Measurements from ENCODE around the gene PDGFC.

GRCh38 chr4:156889616-156890594 is 81.7 kb downstream of the PDGFC start:
- TF ChIP-seq EZH2 (IDR thresholded peaks at IDR 0.05) (no peak), POLR2AphosphoS5 (IDR thresholded peaks at IDR 0.05; ENCODE audit: borderline replicate concordance, low read depth, low read length) (no peak), FOXP2 (optimal IDR thresholded peaks at IDR 0.05; ENCODE audit: control extremely low read depth, extremely low read length, insufficient read depth) (no peak)
